Activated CD8-positive, alpha-beta T cell treated with anti-CD3 and anti-CD28 coated beads, Interleukin-2, amount 10 ng/mL, durations not matched to agents 7 days and 5 days (primary cell): Measurements from ENCODE around the gene APOBEC3G. TPM values are rescaled to one million over a fixed set of nuclear protein-coding genes. Genes with fewer than 3 reads are reported as not detected.
"Not testable (repeated sequence)": the region's sequence is repeated elsewhere in the genome, so short reads cannot be mapped to it uniquely, and the experiment has no call there.

Experiments
- ATAC-seq: fragments of 150-1000 bp; cut with Tn5 transposase; one replicate; pipeline ENCODE4 v1.10.0; 2021; ENCODE audit warnings: moderate library complexity
- CTCF ChIA-PET: fragments of 350-600 bp; sonication (Branson Sonifier 250); formaldehyde crosslinking; loops from one replicate; lab custom pipeline; 2021; ENCODE audit warnings: antibody characterized with exemption; lab: Charles Lee
- POLR2A ChIA-PET: fragments of 350-600 bp; sonication (Branson Sonifier 250); formaldehyde crosslinking; loops from one replicate; lab custom pipeline; 2021; ENCODE audit warnings: antibody characterized with exemption; lab: Charles Lee
- DNase-seq: peaks from one replicate; pipeline ENCODE4 v3.0.0-alpha.2; 2020
- H3K27ac Mint-ChIP-seq: one replicate; pipeline ENCODE4 v1.8.0; 2021; ENCODE audit warnings: mild to moderate bottlenecking, mixed read lengths
- H3K27me3 Mint-ChIP-seq: one replicate; pipeline ENCODE4 v1.8.0; 2021; ENCODE audit warnings: low read depth, mixed read lengths
- H3K36me3 Mint-ChIP-seq: one replicate; pipeline ENCODE4 v1.8.0; 2021; ENCODE audit warnings: low read depth, mixed read lengths
- H3K4me1 Mint-ChIP-seq: one replicate; pipeline ENCODE4 v1.8.0; 2021; ENCODE audit warnings: low read depth, mixed read lengths
- H3K4me3 Mint-ChIP-seq: one replicate; pipeline ENCODE4 v1.8.0; 2021; ENCODE audit warnings: mild to moderate bottlenecking, mixed read lengths
- H3K9me3 Mint-ChIP-seq: one replicate; pipeline ENCODE4 v1.8.0; 2022; ENCODE audit warnings: mixed read lengths; ENCODE audit not compliant: insufficient read depth
- total RNA-seq, 2 experiments: library from RNA; stranded (reverse); gene quantifications; one replicate each; pipeline ENCODE4 v1.2.3, GENCODE V29; 2021

Gene APOBEC3G
- total RNA-seq, result 100 to 1,000 TPM; 134 to 138 TPM

GRCh38 chr22:39077026-39077840 is at the start of gene APOBEC3G:
Gene APOBEC3G (plus strand): TSS chr22:39077275. CDS start chr22:39077362, 87 bp downstream.
- peak within 1 kb of the TSS; percentile 95 for H3K4me3 Mint-ChIP-seq
- H3K27ac Mint-ChIP-seq, result peak within 1 kb of the TSS; percentile 91
- not testable (repeated sequence) for H3K9me3 Mint-ChIP-seq, H3K27me3 Mint-ChIP-seq
- ChIA-PET POLR2A (interaction anchor here (0.6 to 1.0 kb wide), 4 partner anchors 13 to 48 kb away, joined by 3 to 5 read pairs (median 4); no protein-coding TSS in a partner anchor), CTCF (interaction anchor here (0.6 to 2.4 kb wide), 5 partner anchors 12 to 241 kb away, joined by 3 to 7 read pairs (median 3); no protein-coding TSS in a partner anchor)
- H3K36me3 Mint-ChIP-seq, result peaks cover 44% of the 10 kb centered on the region
- ATAC-seq, result peak; percentile 96
- peaks cover 56% of the 10 kb centered on the region for H3K4me1 Mint-ChIP-seq
- DNase-seq, result peak; percentile 85

GRCh38 chr22:39027717-39028116 is 49.4 kb upstream of the APOBEC3G start:
- Mint-ChIP-seq H3K4me3 (no peak overlapping the region), H3K27me3 (no peaks in the 10 kb centered on the region), H3K27ac (peak overlapping the region; percentile 39), H3K4me1 (peaks cover 33% of the 10 kb centered on the region), H3K9me3 (no peaks in the 10 kb centered on the region), H3K36me3 (peaks cover 40% of the 10 kb centered on the region)
- ATAC-seq, result no peak
- ChIA-PET POLR2A (no interaction called here), CTCF (no interaction called here)
- DNase-seq, result no peak

GRCh38 chr22:39028281-39028680 is 48.8 kb upstream of the APOBEC3G start:
- POLR2A ChIA-PET, result no interaction called here
- Mint-ChIP-seq H3K4me3 (no peak overlapping the region), H3K27me3 (no peaks in the 10 kb centered on the region), H3K4me1 (peaks cover 32% of the 10 kb centered on the region), H3K27ac (peak overlapping the region; percentile 39), H3K9me3 (no peaks in the 10 kb centered on the region), H3K36me3 (peaks cover 44% of the 10 kb centered on the region)
- ATAC-seq, result no peak
- CTCF ChIA-PET, result interaction anchor here (1.4 kb wide), 1 partner anchor 26 kb away, joined by 4 read pairs; no protein-coding TSS in a partner anchor
- DNase-seq, result no peak

GRCh38 chr22:39029227-39029626 is 47.8 kb upstream of the APOBEC3G start:
- H3K27me3 Mint-ChIP-seq, result no peaks in the 10 kb centered on the region
- POLR2A ChIA-PET, result no interaction called here
- no peak for ATAC-seq
- DNase-seq, result no peak
- no peak overlapping the region for H3K27ac Mint-ChIP-seq
- CTCF ChIA-PET, result interaction anchor here (1.4 kb wide), 1 partner anchor 26 kb away, joined by 4 read pairs; no protein-coding TSS in a partner anchor
- no peak overlapping the region for H3K4me3 Mint-ChIP-seq
- H3K9me3 Mint-ChIP-seq, result no peaks in the 10 kb centered on the region
- peaks cover 22% of the 10 kb centered on the region for H3K4me1 Mint-ChIP-seq
- H3K36me3 Mint-ChIP-seq, result peaks cover 43% of the 10 kb centered on the region

- Mint-ChIP-seq H3K4me1 (peaks cover 7% of the 10 kb centered on the region), H3K27me3 (no peaks in the 10 kb centered on the region), H3K4me3 (no peak overlapping the region), H3K27ac (no peak overlapping the region), H3K9me3 (no peaks in the 10 kb centered on the region), H3K36me3 (peaks cover 29% of the 10 kb centered on the region)
- no peak for DNase-seq
- ChIA-PET POLR2A (no interaction called here), CTCF (no interaction called here)
- no peak for ATAC-seq
Measured at GRCh38 chr22:39030705-39031104, 46.4 kb upstream of the APOBEC3G start.

GRCh38 chr22:39031434-39032295 is 45.4 kb upstream of the APOBEC3G start:
- H3K9me3 Mint-ChIP-seq, H3K27ac Mint-ChIP-seq, H3K27me3 Mint-ChIP-seq, H3K4me1 Mint-ChIP-seq, H3K4me3 Mint-ChIP-seq, DNase-seq, POLR2A ChIA-PET, ATAC-seq, CTCF ChIA-PET: not testable (repeated sequence)
- H3K36me3 Mint-ChIP-seq, result peaks cover 22% of the 10 kb centered on the region

GRCh38 chr22:39037071-39037470 is 40.0 kb upstream of the APOBEC3G start:
- POLR2A ChIA-PET, H3K9me3 Mint-ChIP-seq, DNase-seq, H3K27me3 Mint-ChIP-seq, H3K4me3 Mint-ChIP-seq, CTCF ChIA-PET, ATAC-seq: not testable (repeated sequence)
- peak overlapping the region; percentile 48 for H3K27ac Mint-ChIP-seq
- H3K4me1 Mint-ChIP-seq, result peaks cover 35% of the 10 kb centered on the region
- H3K36me3 Mint-ChIP-seq, result peaks cover 23% of the 10 kb centered on the region

- no peaks in the 10 kb centered on the region for H3K27me3 Mint-ChIP-seq
- CTCF ChIA-PET, result interaction anchor here (1.8 kb wide), 1 partner anchor 79 kb away, joined by 6 read pairs; no protein-coding TSS in a partner anchor
- POLR2A ChIA-PET, result interaction anchor here (0.6 kb wide), 1 partner anchor 160 kb away, joined by 4 read pairs; no protein-coding TSS in a partner anchor
- peak overlapping the region; percentile 95 for H3K4me3 Mint-ChIP-seq
- H3K36me3 Mint-ChIP-seq, result peaks cover 24% of the 10 kb centered on the region
- no peaks in the 10 kb centered on the region for H3K9me3 Mint-ChIP-seq
- H3K27ac Mint-ChIP-seq, result peak overlapping the region; percentile 91
- peaks cover 51% of the 10 kb centered on the region for H3K4me1 Mint-ChIP-seq
- DNase-seq (no peak), ATAC-seq (no peak)
Measured at GRCh38 chr22:39039306-39040126, 37.6 kb upstream of the APOBEC3G start.

- not testable (repeated sequence) for H3K9me3 Mint-ChIP-seq, H3K27me3 Mint-ChIP-seq, DNase-seq, ATAC-seq
- peak overlapping the region; percentile 91 for H3K27ac Mint-ChIP-seq
- H3K36me3 Mint-ChIP-seq, result peaks cover 28% of the 10 kb centered on the region
- peak overlapping the region; percentile 95 for H3K4me3 Mint-ChIP-seq
- ChIA-PET POLR2A (interaction anchor here (0.6 kb wide), 1 partner anchor 161 kb away, joined by 4 read pairs; no protein-coding TSS in a partner anchor), CTCF (interaction anchor here (1.8 kb wide), 1 partner anchor 78 kb away, joined by 6 read pairs; no protein-coding TSS in a partner anchor)
- peaks cover 56% of the 10 kb centered on the region for H3K4me1 Mint-ChIP-seq
Measured at GRCh38 chr22:39040155-39040537, 36.9 kb upstream of the APOBEC3G start.

- Mint-ChIP-seq H3K4me1 (peaks cover 62% of the 10 kb centered on the region), H3K4me3 (peak within 1 kb of the TSS; percentile 95), H3K27ac (peak within 1 kb of the TSS; percentile 91), H3K36me3 (peaks cover 34% of the 10 kb centered on the region)
- not testable (repeated sequence) for H3K9me3 Mint-ChIP-seq, H3K27me3 Mint-ChIP-seq
- ATAC-seq, result peak; percentile 94
- DNase-seq, result peak; percentile 85
- ChIA-PET CTCF (interaction anchor here (1.8 kb wide), 1 partner anchor 78 kb away, joined by 6 read pairs; no protein-coding TSS in a partner anchor), POLR2A (interaction anchor here (0.6 kb wide), 1 partner anchor 161 kb away, joined by 4 read pairs; no protein-coding TSS in a partner anchor)
Measured at GRCh38 chr22:39040538-39041296, 36.4 kb upstream of the APOBEC3G start, which contains the start of gene APOBEC3F. Gene APOBEC3F (plus strand): TSS chr22:39040864. CDS start chr22:39040961, 97 bp downstream.
